SK-N-SH (cell line): ENCODE measurements around the gene STAT1. TPM values are rescaled to one million over a fixed set of nuclear protein-coding genes. Genes with fewer than 3 reads are reported as not detected.

Experiments used
- EZH2phosphoT487 ChIP-seq: fragments of 200-600 bp; sonication (generic); IDR thresholded peaks from 2 replicates; pipeline ENCODE4 v1.6.1; 2017; ENCODE audit warnings: low read depth, mixed run types, mild to moderate bottlenecking, antibody characterized with exemption, moderate library complexity, borderline replicate concordance
- FOSL2 ChIP-seq: IDR thresholded peaks from 2 replicates; pipeline ENCODE4 v1.4.0; 2012; ENCODE audit warnings: low read depth, mild to moderate bottlenecking, moderate library complexity, borderline replicate concordance
- FOXJ3 ChIP-seq: sonication (generic); formaldehyde crosslinking; IDR thresholded peaks from 2 replicates; pipeline ENCODE4 v1.5.1; 2020; ENCODE audit warnings: mild to moderate bottlenecking, missing genetic modification reagents
- PBX3 ChIP-seq: IDR thresholded peaks from 2 replicates; pipeline ENCODE4; 2012
- RAD21 ChIP-seq: IDR thresholded peaks from 2 replicates; pipeline ENCODE4 v1.6.1; 2012; ENCODE audit warnings: mild to moderate bottlenecking, low read length
- REST ChIP-seq: IDR thresholded peaks from 2 replicates; pipeline ENCODE4 v1.6.1; 2012; ENCODE audit warnings: mild to moderate bottlenecking, low read depth, low read length, moderate library complexity
- RFX5 ChIP-seq: IDR thresholded peaks from 2 replicates; pipeline ENCODE4 v1.6.1; 2012; ENCODE audit warnings: mild to moderate bottlenecking, improper control_type of control experiment, low read length
- YY1 ChIP-seq: IDR thresholded peaks from 2 replicates; pipeline ENCODE4 v1.4.0; 2012; ENCODE audit warnings: low read depth, mild to moderate bottlenecking
- polyA plus RNA-seq, 3 experiments: library from polyadenylated mRNA; depleted of rRNA; stranded (reverse); fragments of >200 nt; gene quantifications; 2 replicates each; pipeline ENCODE4 v1.2.3, GENCODE V29; 2012
- TF ChIP-seq, protein P1 (sequence below): fragments of 150-350 bp; IDR thresholded peaks from 2 replicates; pipeline ENCODE4 v1.6.1; 2017; ENCODE audit warnings: antibody characterized with exemption, low read length, low read depth, borderline replicate concordance
- TF ChIP-seq, protein P2 (sequence below): IDR thresholded peaks from 2 replicates; pipeline ENCODE4 v1.4.0; 2012; ENCODE audit warnings: low read depth, borderline replicate concordance
- TF ChIP-seq, protein P3 (sequence below): IDR thresholded peaks from 2 replicates; pipeline ENCODE4 v1.4.0; 2012; ENCODE audit warnings: low read depth

STAT1 gene
- polyA plus RNA-seq, 1 of the 3 experiments (the other 2 are of a cell fraction) = 22.1 TPM

GRCh38 chr2:191020221-191020741 lies 6.3 kb upstream of the STAT1 start (continued):
- TF ChIP-seq PBX3 (peak; percentile 91), EZH2phosphoT487 (no peak), FOXJ3 (CRISPR knock-in tag) (peak; percentile 91), FOSL2 (no peak; the same call in 1 of the 2 replicates), RFX5 (peak; percentile 53; the same call in 1 of the 2 replicates), REST (no peak), YY1 (0 out of 2 replicates have a peak, but pooled peaks have one; percentile 14), RAD21 (no peak)
- TF ChIP-seq, protein P1, sequence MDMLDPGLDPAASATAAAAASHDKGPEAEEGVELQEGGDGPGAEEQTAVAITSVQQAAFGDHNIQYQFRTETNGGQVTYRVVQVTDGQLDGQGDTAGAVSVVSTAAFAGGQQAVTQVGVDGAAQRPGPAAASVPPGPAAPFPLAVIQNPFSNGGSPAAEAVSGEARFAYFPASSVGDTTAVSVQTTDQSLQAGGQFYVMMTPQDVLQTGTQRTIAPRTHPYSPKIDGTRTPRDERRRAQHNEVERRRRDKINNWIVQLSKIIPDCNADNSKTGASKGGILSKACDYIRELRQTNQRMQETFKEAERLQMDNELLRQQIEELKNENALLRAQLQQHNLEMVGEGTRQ = peak; percentile 72
- TF ChIP-seq, protein P2, sequence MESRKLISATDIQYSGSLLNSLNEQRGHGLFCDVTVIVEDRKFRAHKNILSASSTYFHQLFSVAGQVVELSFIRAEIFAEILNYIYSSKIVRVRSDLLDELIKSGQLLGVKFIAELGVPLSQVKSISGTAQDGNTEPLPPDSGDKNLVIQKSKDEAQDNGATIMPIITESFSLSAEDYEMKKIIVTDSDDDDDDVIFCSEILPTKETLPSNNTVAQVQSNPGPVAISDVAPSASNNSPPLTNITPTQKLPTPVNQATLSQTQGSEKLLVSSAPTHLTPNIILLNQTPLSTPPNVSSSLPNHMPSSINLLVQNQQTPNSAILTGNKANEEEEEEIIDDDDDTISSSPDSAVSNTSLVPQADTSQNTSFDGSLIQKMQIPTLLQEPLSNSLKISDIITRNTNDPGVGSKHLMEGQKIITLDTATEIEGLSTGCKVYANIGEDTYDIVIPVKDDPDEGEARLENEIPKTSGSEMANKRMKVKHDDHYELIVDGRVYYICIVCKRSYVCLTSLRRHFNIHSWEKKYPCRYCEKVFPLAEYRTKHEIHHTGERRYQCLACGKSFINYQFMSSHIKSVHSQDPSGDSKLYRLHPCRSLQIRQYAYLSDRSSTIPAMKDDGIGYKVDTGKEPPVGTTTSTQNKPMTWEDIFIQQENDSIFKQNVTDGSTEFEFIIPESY = peak; percentile 95
- TF ChIP-seq, protein P3, sequence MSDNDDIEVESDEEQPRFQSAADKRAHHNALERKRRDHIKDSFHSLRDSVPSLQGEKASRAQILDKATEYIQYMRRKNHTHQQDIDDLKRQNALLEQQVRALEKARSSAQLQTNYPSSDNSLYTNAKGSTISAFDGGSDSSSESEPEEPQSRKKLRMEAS = peak; percentile 100
